NCI-H1092 (cell line): Measurements from ENCODE around the gene GUCY2D.
"Not testable (repeated sequence)": the region's sequence is repeated elsewhere in the genome, so short reads cannot be mapped to it uniquely, and the experiment has no call there.

Source experiments
- DNase-seq: peaks from one replicate; lab custom pipeline; 2025; lab: John Stamatoyannopoulos, UW

The GUCY2D gene

DNA sequence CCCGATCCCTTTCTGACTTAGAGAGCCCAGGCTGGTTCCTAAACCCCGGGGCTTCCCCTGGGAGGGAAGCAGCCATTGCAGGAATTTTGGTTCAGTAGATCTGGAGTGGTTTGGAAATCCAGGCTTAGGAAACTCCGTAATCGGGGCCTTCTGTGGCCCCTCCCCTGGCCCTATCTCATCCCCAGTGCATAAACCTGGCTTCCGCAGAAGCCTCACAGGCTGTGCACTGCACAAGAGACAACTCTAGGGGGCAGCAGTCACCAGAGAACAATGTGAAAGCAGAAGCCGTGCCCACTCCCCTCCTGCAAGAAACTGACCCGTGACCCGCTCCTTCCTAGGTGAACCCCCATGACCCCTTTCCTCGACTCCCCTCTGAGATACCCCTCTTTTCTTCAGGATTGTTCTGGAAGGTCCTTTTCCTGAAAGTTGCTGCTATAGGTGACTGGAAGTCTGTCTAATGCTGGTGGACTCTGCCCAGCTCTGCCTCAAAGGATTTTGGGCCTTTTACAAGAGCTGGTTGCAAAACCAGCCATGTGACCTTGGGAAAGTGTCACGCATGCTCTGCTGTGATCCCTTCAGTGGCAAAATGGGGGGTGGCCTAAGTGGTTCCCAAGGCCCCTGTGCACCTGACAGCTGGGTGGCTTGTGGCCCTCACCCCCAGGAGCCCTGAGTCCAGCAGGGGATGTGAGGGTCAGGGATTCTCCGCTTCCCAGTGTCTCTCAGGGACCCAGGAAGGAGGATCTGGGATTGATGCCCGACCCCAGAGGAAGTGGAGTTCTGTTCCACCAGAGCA, 14.4 kb downstream of the GUCY2D start:
- DNase-seq: peak; percentile 23

DNA sequence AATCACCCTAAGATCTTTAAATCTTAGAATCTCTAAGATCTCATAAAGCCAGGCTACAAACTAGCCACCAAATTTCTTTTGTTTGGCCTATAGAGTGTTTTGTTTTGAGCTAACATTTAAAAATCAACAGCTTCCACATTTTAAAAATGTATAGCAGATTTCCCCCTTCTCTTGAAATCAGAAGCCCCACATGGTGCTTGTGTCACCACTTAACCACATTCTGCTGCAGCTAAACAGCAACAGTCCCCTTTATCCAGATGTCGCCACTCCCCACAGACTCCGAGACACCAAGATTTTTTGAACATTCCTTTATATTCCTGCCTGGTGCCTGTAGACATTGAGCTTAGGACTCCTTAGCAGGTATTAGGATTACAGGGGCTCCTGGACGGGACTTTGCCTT, 16.0 kb downstream of the GUCY2D start:
- DNase-seq: no peak

DNA sequence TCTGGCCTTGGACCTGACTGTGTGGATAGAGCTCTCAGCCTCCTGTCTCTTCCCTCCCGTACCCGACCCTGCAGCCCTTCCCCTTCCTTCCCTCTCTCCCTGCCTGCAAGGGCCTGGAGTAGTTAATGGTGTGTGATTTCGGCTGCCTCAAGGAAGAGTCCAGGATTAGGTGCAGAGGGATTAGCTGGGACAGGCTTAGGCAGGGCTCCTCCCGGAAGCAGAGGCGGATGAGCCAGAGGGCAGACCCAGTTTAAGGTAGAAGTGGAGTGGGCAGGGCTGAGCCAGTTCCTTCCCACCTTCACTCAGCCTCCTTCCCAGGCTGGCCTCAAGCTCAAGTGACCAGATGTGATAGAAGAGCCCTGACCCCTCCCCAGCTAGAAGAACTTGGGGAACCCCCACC, 16.8 kb downstream of the GUCY2D start:
- DNase-seq: no peak

DNA sequence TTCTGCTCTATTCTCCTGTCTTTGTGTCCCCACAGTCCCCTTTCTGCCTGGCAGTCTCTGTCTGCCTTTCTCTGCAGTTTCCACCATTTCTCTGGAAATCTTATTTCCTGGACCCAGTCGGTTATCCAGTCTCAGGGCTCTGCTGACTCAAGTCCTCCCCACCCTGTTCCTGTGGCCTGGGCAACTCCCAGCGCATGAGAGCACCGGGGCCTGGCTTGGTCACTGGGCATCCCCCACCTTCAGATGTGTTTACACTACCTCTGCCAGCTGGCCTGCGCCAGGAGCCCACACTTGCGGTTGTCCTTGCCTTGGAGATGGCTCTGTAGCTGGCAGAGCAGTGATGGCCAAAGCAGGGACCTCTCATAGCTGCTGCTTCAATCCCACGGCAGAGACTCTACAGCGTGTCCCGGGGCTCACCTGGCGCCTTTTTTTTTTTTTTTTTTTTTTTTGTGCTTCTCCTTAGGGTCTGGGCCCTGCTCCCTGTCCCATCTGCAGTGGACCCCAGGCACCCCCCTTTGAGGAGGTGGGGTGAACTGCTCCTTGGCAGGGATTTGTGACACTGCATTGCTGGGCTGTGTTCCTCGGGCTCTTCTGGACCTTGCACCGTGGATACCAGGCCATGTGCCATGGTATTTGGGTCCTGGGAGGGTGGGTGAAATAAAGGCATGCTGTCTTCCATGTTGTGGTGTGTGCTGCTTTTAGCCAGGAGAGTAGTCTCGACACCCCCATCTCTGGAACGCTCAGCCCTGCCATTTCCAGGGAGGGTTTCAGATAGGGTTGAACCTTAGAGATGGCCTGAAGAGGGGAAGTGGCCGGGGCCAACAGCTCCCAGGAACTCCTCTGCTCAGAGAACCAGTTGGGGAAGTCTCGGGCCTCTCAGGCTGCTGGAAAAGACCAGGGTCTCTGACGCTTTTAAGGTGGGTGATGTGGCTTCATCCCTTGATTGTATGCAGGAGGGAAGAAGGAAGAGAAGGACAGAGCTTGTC, 17.5 kb downstream of the GUCY2D start:
- DNase-seq: no peak

DNA sequence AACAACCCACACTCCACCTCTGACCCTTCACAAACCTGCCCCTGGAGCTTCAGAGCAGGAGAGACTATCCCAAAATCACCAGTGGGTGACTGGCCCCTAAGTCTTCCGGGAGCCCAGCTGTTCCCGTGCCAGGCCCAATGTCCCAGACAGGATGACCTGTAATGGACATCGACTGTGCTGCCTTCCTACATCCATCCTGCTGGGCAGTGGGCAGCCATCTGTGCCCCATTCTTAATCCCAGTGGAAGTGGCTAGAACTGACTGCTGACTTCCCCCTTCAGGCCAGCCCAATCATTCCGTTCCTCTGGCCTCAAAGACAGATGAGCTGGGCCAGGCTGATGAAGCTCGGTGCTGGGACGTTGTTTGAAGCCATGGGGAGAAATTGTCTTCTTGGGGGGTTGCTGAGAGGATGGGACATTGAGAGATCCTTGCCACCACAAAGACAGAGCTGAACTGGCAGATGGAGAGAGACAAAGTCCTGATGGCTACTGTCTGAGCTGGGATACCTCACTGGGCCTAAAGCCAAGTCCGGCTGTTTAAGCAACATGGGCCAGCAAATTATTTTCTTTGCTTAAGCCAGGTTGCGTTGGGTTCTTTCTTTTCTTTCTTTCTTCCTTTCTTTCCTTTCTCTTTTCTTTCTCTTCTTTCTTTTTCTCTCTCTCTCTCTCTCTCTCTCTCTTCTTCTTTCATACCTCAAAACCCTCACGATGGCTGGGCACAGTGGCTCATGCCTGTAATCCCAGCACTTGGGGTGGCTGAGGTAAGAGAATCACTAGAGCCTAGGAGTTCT, 18.6 kb downstream of the GUCY2D start:
- no peak for DNase-seq

DNA sequence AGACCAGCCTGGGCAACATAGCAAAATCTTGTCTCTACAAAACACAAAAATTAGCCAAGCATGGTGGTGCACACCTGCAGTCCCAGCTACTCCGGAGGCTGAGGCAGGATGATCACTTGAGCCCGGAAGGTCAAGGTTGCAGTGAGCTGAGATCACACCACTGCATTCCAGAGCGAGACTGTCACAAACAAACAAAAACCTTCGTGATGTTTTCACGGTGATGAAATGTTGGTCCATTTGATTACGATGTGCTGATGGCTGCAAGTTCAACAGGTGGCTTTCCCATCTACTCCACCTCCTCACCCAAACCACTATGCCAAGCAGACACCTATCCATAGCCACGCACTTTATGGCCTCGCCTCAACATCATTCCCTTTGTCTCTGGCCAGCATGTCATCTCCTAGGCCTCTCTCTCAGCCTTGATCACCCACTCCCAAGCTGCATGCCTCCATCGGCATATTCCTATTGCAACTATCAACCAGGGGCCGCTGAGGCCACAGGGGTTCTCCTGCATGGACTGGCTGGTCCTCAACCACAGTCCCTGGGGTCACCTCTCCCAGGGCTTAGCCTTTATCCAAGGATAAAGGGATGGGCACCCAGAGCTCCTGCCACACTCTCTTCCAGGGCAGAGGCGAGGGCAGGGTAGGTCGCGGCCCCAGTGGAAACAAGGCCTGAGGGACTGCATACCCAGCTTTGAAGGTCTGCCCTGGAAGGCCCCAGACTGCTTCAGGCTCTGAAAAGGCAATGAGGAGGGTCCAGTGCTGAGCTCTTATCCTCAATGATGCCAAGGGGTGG, 19.3 kb downstream of the GUCY2D start:
- DNase-seq: no peak

DNA sequence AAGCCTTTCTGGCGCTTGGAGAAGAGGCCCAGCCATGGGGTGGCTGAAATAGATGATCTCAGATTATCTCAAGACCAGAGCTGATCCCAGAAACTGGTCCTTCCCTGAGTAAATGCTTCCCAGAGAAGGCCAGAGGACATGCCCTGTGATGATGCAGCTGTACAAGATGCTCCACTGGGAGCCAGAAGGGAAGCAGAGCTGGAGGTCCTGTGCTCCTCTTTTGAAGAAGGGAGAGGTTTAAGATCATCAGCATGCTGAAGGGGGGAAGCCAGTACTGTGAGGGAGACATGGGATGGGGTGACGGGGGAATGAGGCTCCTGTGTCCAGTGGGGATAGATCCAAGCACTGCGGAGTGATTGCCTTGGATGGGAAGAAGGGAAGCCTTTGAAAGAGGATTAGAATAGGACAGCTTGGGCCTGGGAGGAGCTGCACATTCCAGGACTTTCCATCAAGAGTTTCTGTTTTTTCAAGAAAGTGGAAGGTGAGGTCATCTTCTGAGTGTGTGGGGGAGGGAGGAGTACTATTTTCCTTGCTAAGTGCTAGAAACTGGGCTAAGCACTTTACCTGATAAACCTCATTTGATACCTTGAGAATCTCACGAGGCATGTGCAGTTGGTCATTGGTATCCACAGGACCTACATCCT, 20.1 kb downstream of the GUCY2D start:
- no peak for DNase-seq

DNA sequence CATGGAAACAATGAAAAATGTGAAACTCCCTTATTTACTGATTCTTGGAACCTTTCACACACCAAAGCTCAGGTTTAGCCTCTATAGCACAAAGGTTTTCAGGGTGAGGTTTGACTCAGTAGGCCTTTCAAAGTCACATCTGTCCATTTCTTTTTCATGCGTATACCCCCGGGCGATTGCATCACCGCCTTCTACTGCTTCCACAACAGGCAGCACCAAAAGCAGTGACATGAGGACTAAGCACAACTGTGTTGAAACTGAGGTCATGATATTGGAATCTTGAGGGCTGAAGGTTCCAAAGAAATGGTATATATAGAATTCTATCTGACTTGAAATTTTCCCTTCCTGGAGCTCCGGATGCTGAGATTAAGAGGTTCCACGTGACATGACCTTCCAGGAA, 21.7 kb downstream of the GUCY2D start:
- not testable (repeated sequence) for DNase-seq

DNA sequence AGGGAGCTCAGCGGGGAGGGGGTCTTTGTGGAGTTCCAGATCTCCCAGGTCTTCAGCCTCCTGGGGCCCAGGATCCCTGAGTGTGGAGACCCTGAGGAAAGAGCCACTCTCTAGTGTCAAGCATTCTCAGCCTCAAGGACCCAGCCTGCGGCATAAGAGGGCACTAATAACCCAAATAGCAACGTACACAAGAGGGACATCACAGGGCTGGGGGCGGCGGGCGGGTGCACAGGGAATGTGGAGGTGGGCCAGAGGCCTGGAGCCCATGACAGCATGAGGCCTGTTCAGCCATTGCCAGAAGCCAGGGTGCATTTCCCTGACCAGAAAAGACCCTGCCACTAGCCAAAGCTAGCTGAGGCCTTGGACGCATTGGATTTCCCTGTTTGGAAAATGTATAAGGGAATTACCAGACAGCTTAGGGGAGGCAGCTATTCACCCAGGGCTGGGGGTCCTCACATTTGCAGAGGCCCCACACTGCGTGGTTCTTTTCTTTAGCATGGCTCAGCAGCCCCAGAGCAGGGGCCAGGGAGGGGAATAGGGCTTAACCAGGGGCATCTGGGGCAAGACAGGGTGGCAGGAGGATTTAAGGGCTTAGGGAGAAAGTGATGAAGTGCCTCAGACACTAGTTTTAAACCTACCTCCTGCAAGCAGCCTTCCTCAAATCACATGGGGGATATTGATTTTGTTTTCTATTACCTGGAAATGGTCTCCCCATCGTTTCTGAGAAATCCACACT, 22.9 kb downstream of the GUCY2D start:
- no peak for DNase-seq

DNA sequence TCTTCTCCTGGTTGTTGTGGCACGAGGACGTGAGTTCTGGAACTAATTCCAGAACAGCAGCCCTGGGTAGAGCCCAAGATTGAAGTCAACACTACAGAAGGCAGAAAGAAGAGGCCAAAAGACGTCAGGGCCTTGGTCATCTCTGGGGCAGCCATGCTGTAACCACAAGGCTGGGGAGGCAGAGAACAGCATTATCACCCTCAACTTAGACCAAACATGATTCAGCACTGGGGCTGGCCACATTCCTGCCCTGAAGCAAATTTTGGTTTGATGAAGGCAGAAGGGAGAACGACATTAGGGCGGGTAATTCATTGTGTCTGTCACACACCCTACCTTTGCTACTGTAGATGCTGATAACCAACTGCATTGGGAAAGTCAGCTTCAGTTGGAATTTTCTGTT, 26.7 kb downstream of the GUCY2D start:
- DNase-seq: no peak

DNA sequence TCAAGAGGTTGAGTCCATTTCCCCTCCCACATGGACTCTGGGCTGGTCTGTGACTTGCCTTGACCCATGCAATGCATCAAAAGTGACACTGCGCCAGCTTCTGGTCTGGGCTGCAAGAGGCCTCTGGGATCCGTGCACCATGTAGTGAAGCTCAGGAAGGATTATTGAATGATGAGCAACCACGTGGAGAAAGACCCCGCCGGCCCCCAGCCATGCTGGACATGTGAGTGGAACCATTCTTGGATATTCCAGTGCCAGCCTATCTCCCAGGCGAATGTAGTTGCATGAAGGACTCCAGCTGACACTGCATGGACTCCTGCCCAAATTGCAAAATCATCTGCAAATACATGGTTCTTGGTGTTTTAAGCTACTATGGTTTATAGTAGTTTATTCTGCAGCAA, 28.8 kb downstream of the GUCY2D start:
- no peak for DNase-seq

DNA sequence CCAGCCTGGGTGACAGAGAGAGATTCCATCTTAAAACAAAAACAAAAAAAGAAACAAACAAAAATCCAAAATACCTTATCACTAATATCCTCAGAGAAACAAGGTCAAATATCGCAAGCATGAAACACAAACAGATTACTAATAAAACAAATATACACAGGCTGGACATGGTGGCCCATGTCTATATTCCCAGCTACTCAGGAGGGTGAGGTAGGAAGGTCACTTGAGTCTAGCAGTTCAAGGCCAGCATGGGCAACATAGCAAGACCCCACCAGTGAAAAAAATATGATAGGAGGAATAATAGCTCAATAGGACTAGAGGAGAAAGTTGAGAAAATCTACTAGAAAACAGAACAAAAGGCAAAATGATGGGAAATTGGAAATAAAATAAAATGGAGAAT, 29.5 kb downstream of the GUCY2D start:
- no peak for DNase-seq

DNA sequence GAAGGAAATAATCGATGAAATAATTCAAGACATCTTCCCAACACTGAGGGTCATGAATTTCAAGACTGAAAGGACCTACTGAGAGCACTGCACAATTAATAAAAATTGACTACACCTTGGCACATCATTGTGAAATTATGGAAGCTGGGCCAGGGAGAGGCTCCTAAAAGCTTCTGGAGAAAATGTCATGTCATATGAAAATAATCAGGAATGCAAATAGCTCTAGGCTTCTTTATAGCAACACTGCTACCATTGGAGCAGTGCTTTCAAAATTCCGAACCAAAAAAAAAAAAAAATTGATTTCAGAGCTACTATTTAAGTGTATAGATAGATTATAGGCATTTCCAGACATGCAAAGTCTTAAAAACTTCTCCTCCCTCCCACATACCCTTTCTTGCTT, 30.0 kb downstream of the GUCY2D start:
- no peak for DNase-seq

DNA sequence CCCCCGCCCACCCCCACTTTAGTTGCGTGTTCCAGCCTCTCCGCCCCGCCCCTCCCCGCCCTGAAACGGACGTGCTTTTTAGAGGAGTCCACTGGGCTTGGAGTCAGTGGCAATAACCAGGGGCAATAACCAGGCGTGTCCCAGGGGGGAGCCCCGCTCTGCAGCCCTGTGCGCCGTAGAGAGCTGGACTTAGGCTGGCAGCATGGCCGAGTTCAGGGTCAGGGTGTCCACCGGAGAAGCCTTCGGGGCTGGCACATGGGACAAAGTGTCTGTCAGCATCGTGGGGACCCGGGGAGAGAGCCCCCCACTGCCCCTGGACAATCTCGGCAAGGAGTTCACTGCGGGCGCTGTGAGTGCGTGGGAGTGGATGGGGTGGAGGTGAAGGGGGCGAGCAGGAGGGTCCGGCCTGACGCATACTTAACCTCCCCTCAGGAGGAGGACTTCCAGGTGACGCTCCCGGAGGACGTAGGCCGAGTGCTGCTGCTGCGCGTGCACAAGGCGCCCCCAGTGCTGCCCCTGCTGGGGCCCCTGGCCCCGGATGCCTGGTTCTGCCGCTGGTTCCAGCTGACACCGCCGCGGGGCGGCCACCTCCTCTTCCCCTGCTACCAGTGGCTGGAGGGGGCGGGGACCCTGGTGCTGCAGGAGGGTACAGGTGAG, 36.7 kb downstream of the GUCY2D start, which contains the start of gene ALOX15B:
ALOX15B (plus strand) TSS at position 106 of the 657 bp plus-strand sequence; CDS start at position 203, 97 bp downstream.
- no peak for DNase-seq

DNA sequence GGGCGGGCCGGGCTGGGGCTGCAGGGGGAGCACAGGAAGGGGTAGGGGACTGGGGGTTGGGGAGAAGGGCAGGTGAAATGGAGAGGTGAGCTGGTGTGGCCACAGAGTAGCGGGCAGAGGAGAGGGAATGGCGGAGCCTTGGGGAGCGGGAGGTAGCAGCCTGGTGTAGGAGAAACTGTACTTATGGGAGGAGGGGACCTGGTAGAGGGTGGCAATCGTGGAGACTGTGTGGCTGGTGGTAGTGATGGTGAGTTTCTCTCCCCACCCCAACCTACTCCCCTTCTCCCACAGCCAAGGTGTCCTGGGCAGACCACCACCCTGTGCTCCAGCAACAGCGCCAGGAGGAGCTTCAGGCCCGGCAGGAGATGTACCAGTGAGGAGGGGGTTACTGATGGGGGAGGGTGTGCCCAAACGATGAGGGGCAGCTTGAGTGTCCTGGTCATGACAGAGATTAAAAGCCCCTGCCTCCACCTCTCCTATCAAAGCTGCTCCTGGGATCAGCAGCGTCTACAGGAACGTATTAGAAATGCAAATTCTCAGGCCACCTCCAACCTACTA, 37.3 kb downstream of the GUCY2D start:
- no peak for DNase-seq

DNA sequence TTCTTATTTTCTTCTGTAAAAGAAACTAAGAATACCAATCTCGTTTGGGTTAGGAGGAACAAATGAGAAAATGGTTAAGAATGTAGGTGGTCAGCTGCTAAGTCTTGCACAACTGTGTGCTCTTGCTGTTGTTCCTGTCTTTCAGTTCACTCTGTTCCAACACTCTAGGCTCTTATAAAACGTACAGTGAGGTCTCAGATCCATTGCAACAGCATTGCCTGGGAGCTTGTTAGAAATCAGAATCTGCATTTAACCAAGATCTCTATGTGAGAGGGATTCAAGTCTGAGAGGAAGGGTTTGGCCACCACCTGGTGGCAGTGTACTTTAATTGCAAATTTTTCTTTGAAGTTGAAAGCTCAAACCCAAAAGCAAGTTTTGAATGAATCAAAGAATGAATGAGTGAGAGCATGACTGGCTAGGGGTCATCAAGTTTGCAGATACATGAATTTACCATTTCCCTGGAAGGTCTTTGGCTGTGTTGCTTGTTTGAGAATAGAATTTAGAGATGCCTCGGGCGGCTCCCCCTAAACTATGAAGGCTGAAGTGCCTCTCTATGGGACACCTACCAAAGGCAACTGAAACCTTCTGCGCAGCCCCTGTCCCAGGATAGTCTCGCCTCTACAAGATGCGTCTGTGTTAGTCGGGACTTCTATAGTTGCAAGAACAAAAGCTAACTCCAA, 39.0 kb downstream of the GUCY2D start:
- DNase-seq: no peak

DNA sequence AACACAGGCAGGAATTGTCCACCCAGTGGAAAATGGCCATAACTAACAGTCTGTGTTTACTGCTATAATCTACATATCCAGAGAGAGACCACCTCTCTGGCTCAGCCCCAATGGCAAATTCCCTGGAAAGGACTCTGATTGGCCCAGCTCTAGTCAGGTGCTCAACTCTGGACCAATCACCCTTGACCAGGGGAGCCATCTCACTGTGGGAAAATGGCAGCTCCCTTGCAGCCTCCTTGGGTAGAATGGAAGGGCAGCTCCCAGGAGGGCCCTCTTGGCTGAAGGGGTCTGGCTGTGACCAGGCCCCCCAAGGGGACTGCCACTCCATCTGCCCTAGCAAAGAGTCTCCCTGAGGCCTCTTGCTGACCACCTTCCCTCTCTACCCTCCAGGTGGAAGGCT, 39.6 kb downstream of the GUCY2D start:
- DNase-seq: no peak
